Testis (tissue), 2 donors: ENCODE data around the gene HECA.

Experiments used
- CTCF ChIP-seq, 3 experiments: fragments of 450-650 bp in 2 of 3; fragments of 200-600 bp in 1 of 3; sonication (generic) in 1 of 3; IDR thresholded peaks; one replicate each; pipeline ENCODE4 v1.5.1; 2016 to 2019; ENCODE audit warnings: antibody characterized with exemption in 3 of 3, mild to moderate bottlenecking in 2 of 3, moderate library complexity in 1 of 3
- POLR2A ChIP-seq: fragments of 450-650 bp; IDR thresholded peaks from one replicate; pipeline ENCODE4 v1.6.1; 2017; ENCODE audit warnings: antibody characterized with exemption, mild to moderate bottlenecking, moderate library complexity

DNA sequence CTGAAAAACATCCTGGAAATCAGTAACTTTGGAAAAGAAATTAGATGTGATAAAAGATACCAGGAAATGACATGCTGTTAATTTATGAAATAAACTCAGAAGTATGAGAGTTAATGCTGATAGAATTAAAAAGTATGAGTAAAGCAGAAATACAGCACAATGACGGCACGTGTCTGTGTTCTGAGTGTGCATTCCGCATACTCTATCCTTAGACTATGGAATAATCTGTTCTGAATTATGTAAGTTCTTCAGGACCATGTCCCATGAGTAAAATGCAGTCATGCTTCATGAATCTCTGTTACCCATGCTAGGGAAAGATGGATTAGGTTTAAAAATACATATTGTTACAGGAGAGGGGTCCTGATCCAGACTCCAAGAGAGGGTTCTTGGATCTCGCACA, 21.7 kb downstream of the HECA start:
- TF ChIP-seq CTCF (IDR thresholded peaks at IDR 0.05) (no peak), POLR2A (no peak)
